AG04450 (cell line): Measurements from ENCODE around the gene ATG14. TPM values are rescaled to one million over a fixed set of nuclear protein-coding genes. Genes with fewer than 3 reads are reported as not detected.

ENCODE experiments used
- CTCF ChIA-PET: fragments of 300-600, 350-600 bp; formaldehyde crosslinking; extraction: SDS; loops from one replicate; lab custom pipeline; 2022; ENCODE audit warnings: antibody characterized with exemption, inconsistent platforms; lab: Charles Lee
- POLR2A ChIA-PET: fragments of 350-600 bp; formaldehyde crosslinking; extraction: SDS; loops from one replicate; lab custom pipeline; 2021; ENCODE audit warnings: antibody characterized with exemption, inconsistent platforms; lab: Yijun Ruan, JAX
- DNase-seq: peaks from one replicate; pipeline ENCODE4 v3.0.0-alpha.2; 2011; ENCODE audit warnings: low read depth, low spot score
- H3K27ac ChIP-seq: one replicate; pipeline ENCODE4 v1.5.1; 2012; ENCODE audit warnings: low read depth, low read length, control low read depth
- H3K27me3 ChIP-seq: one replicate; pipeline ENCODE4 v1.6.0; 2012; ENCODE audit warnings: low read length; ENCODE audit not compliant: control insufficient read depth, insufficient read depth
- H3K4me3 ChIP-seq: 2 replicates; pipeline ENCODE4 v1.5.1; 2011; ENCODE audit warnings: mild to moderate bottlenecking, low read depth, low read length, control low read depth
- H3K9me3 ChIP-seq: 2 replicates; pipeline ENCODE4 v1.5.1; 2012; ENCODE audit warnings: low read length; ENCODE audit not compliant: control insufficient read depth, insufficient read depth
- polyA plus RNA-seq: library from polyadenylated mRNA; depleted of rRNA; stranded (reverse); fragments of >200 nt; gene quantifications from 2 replicates; pipeline ENCODE4 v1.2.3, GENCODE V29; 2011
- TF ChIP-seq, protein P1 (sequence below): IDR thresholded peaks from 2 replicates; pipeline ENCODE4 v1.5.1; 2011; ENCODE audit warnings: low read depth, low read length, control low read depth, inconsistent platforms

The ATG14 gene
- polyA plus RNA-seq, 1 experiment = 14.9 TPM

DNA sequence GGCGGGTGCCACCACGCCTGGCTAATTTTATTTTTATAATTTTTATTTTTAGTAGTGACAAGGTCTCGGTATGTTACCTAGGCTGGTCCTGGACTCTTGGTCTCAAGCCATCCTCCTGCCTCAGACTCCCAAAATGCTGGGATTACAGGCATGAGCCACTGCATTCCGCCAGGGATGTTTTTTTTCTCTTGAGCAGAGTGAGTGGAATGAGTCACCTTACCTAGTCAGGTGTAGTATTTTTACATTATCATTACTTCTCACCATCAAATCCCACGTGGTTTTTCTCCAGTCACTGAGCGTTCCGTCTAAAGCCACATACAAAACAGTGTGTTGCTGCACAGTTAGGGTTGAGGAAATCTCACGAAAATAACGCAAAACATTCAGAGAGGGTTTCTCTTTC is 29.7 kb upstream of the ATG14 start:
- POLR2A ChIA-PET = no interaction called here
- H3K4me3 ChIP-seq = no peak overlapping the region

DNA sequence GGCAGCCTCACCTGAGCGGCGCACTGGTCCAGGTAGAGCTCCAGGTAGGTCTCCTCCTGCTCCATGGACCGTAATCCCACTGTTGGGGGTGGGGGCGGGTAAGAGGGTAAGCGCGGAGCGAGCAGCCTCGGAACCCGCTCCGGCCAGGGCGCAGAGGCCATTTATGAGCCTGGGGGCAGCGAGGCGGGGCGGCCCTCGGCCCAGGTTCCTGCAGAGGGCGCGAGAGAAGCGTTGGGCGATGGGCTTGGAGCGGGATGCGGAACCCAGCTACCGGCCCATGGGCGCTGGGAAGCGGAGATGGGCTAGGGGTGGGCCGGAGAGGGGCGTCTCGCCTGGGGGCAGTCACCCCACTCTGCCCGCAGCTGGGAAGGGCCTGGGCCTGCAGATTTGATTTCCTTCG is 28.8 kb upstream of the ATG14 start, which contains the start of gene TBPL2:
TSS of gene TBPL2 (minus strand) at position 232 of the 400 bp plus-strand sequence. CDS start at position 65, 167 bp downstream.
- H3K27me3 ChIP-seq = peaks cover 9% of the 10 kb centered on the region
- DNase-seq = no peak
- H3K27ac ChIP-seq = no peak within 1 kb of the TSS
- CTCF ChIA-PET = interaction anchor here (0.6 to 1.0 kb wide), 2 partner anchors 61 to 1047 kb away, joined by 5 to 6 read pairs; no protein-coding TSS in a partner anchor
- POLR2A ChIA-PET = no interaction called here
- TF ChIP-seq, protein P1, sequence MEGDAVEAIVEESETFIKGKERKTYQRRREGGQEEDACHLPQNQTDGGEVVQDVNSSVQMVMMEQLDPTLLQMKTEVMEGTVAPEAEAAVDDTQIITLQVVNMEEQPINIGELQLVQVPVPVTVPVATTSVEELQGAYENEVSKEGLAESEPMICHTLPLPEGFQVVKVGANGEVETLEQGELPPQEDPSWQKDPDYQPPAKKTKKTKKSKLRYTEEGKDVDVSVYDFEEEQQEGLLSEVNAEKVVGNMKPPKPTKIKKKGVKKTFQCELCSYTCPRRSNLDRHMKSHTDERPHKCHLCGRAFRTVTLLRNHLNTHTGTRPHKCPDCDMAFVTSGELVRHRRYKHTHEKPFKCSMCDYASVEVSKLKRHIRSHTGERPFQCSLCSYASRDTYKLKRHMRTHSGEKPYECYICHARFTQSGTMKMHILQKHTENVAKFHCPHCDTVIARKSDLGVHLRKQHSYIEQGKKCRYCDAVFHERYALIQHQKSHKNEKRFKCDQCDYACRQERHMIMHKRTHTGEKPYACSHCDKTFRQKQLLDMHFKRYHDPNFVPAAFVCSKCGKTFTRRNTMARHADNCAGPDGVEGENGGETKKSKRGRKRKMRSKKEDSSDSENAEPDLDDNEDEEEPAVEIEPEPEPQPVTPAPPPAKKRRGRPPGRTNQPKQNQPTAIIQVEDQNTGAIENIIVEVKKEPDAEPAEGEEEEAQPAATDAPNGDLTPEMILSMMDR = peak; percentile 20; the same call in 1 of the 2 replicates
- H3K4me3 ChIP-seq = no peak within 1 kb of the TSS
- peaks cover 5% of the 10 kb centered on the region for H3K9me3 ChIP-seq

More for the DNA sequence above, 29.7 kb upstream of the ATG14 start:
- CTCF ChIA-PET = no interaction called here
- no peak overlapping the region for H3K27ac ChIP-seq
- TF ChIP-seq, protein P1 = no peak
- peaks cover 9% of the 10 kb centered on the region for H3K27me3 ChIP-seq
- peaks cover 5% of the 10 kb centered on the region for H3K9me3 ChIP-seq
- DNase-seq = no peak

DNA sequence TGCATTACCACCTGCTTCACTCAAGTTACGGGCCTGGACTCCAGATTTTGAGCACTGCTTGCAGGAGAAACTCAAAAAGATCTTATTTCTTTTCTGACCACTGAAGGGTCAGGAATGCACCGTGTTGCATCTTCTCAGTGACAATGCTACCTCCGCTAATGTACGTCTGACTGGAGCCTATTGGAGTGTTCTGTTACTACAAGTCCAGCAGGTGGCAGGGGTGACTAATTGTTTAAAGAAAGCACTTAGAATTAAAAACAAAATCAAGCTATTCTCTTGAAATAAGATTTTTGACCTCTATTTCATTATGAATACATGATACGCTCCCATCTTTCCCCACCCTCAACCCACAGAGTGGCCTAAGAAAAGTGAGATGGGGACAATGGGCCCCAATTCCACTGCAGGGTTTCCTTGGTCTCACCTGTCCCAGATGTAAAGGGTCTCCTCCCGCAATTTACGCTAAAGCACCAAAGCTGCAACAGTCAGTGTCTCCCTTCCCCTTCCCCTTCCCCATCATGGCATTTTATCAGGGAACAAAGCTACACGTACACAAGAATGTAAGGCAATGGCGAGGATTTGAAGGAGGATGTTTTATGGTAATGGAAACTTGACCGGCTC is 26.5 kb upstream of the ATG14 start:
- TF ChIP-seq, protein P1 = peak; percentile 64
- ChIA-PET CTCF (interaction anchor here (0.6 to 6.6 kb wide), 33 partner anchors 9 to 1053 kb away, joined by 3 to 68 read pairs (median 5); no protein-coding TSS in a partner anchor), POLR2A (no interaction called here)

DNA sequence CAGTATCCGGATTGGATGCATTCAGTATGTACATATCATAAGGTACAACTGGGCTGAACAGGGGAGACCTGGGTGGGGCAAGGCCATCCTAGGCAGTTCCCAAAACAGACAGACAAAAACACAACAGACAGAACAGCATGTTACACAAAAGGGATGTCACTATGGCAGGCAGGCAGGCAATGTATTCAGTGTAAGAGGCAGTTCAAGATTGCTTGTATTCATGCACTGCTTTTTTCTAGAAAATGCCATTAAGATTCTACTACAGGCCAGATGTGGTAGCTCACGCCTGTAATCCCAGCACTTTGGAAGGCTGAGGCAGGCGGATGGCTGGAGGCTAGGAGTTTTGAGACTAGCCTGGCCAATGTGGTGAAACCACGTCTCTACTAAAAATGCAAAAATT is 25.3 kb upstream of the ATG14 start:
- H3K4me3 ChIP-seq = no peak overlapping the region
- peaks cover 12% of the 10 kb centered on the region for H3K27me3 ChIP-seq
- no peak overlapping the region for H3K27ac ChIP-seq
- TF ChIP-seq, protein P1 = no peak
- DNase-seq = no peak
- H3K9me3 ChIP-seq = peaks cover 5% of the 10 kb centered on the region
- ChIA-PET CTCF (interaction anchor here (0.6 to 6.6 kb wide), 7 partner anchors 9 to 1050 kb away, joined by 3 to 68 read pairs (median 5); no protein-coding TSS in a partner anchor), POLR2A (no interaction called here)

More for the DNA sequence above, 26.5 kb upstream of the ATG14 start:
- peaks cover 12% of the 10 kb centered on the region for H3K27me3 ChIP-seq
- peak; percentile 27 for DNase-seq
- H3K27ac ChIP-seq = no peak overlapping the region
- peaks cover 5% of the 10 kb centered on the region for H3K9me3 ChIP-seq
- H3K4me3 ChIP-seq = no peak overlapping the region

DNA sequence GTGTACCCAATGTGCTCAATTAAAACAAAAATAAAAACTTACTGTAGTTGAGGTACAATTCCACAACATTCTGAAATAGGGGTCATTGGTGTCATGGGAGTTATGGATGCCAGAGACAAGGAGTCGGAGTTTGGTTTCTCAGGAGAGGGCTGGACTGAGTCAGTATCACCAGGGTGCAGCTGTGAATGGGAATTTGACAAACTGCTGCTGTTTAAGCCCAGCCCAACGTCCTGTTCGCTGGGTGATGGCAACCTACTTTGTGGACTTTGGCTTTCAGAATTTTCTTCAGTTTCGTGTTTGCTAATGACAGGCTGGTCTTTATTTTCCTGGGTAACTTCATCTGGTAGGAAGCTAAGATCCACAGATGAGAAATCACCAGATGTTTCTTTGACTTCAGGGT is 24.9 kb upstream of the ATG14 start:
- ChIA-PET POLR2A (no interaction called here), CTCF (interaction anchor here (2.3 to 6.6 kb wide), 3 partner anchors 10 to 1051 kb away, joined by 10 to 68 read pairs (median 11); no protein-coding TSS in a partner anchor)
- H3K4me3 ChIP-seq = no peak overlapping the region
- H3K27me3 ChIP-seq = peaks cover 12% of the 10 kb centered on the region
- H3K9me3 ChIP-seq = peaks cover 5% of the 10 kb centered on the region
- TF ChIP-seq, protein P1 = no peak
- H3K27ac ChIP-seq = no peak overlapping the region
- no peak for DNase-seq
